SU-DHL-6 (cell line): ENCODE measurements around the gene FAM111A.

Experiments used
- H2AFZ ChIP-seq: fragments of 200-600 bp; sonication (generic); 2 replicates; pipeline ENCODE4 v1.6.1; 2014; ENCODE audit warnings: low read depth, mild to moderate bottlenecking, moderate library complexity, mixed read lengths, antibody characterized with exemption, low read length; ENCODE audit not compliant: severe bottlenecking
- H3F3A ChIP-seq: fragments of 200-600 bp; shearing (Covaris generic); 2 replicates; pipeline ENCODE4 v1.6.0; 2016; ENCODE audit warnings: antibody characterized with exemption, mild to moderate bottlenecking; ENCODE audit not compliant: insufficient read depth
- H3K27ac ChIP-seq: fragments of 200-600 bp; sonication (generic); 2 replicates; pipeline ENCODE4 v1.5.1; 2016; ENCODE audit warnings: low read depth, mild to moderate bottlenecking, low read length, moderate library complexity, mixed read lengths
- H3K27me3 ChIP-seq: fragments of 200-600 bp; sonication (generic), shearing (Covaris generic); 2 replicates; pipeline ENCODE4 v1.6.0; 2014; ENCODE audit warnings: mild to moderate bottlenecking, low read length
- H3K36me3 ChIP-seq: fragments of 200-600 bp; sonication (generic); 2 replicates; pipeline ENCODE4 v1.6.1; 2014; ENCODE audit warnings: mild to moderate bottlenecking, low read length, mixed read lengths
- H3K4me2 ChIP-seq: fragments of 300-600, 200-600 bp; shearing (Covaris generic), sonication (generic); 2 replicates; pipeline ENCODE4 v1.6.0; 2014; ENCODE audit warnings: low read length, low read depth, mild to moderate bottlenecking; ENCODE audit not compliant: poor library complexity, severe bottlenecking
- H3K4me3 ChIP-seq: fragments of 200-600 bp; sonication (generic); 2 replicates; pipeline ENCODE4 v1.5.1; 2014; ENCODE audit warnings: antibody characterized with exemption, low read length, mild to moderate bottlenecking, mixed read lengths; ENCODE audit not compliant: insufficient read depth, poor library complexity, severe bottlenecking
- H3K79me2 ChIP-seq: fragments of 200-600 bp; sonication (generic); 2 replicates; pipeline ENCODE4 v1.6.1; 2014; ENCODE audit warnings: mild to moderate bottlenecking, low read length, moderate library complexity; ENCODE audit not compliant: insufficient read depth
- H3K9ac ChIP-seq: fragments of 200-600 bp; sonication (generic); 2 replicates; pipeline ENCODE4 v1.7.0; 2014; ENCODE audit warnings: mild to moderate bottlenecking, low read length
- H3K9me2 ChIP-seq: fragments of 200-600 bp; sonication (generic); replicated peaks from 2 replicates; pipeline ENCODE4 v1.6.1; 2014; ENCODE audit warnings: low read length; ENCODE audit not compliant: insufficient read depth
- H3K9me3 ChIP-seq: fragments of 200-600 bp; sonication (generic); 2 replicates; pipeline ENCODE4 v1.6.1; 2014; ENCODE audit warnings: low read length, mixed read lengths; ENCODE audit not compliant: insufficient read depth
- H4K20me1 ChIP-seq: fragments of 200-600 bp; sonication (generic); 2 replicates; pipeline ENCODE4 v1.6.1; 2014; ENCODE audit warnings: low read depth, mild to moderate bottlenecking, antibody characterized with exemption, low read length, moderate library complexity, mixed read lengths
- EZH2phosphoT487 ChIP-seq: fragments of 200-600 bp; sonication (generic), shearing (Covaris generic); conservative IDR thresholded peaks from 2 replicates; pipeline ENCODE4 v1.6.1; 2018; ENCODE audit warnings: mild to moderate bottlenecking, antibody characterized with exemption, low read length, moderate library complexity, mixed read lengths
- TF ChIP-seq, protein P1 (sequence below): fragments of 200-600 bp; sonication (generic); IDR thresholded peaks from one replicate; pipeline ENCODE4 v1.5.1; 2017; ENCODE audit warnings: antibody characterized with exemption, mild to moderate bottlenecking, low read length, moderate library complexity; ENCODE audit not compliant: insufficient read depth, poor library complexity, severe bottlenecking

Gene FAM111A

DNA sequence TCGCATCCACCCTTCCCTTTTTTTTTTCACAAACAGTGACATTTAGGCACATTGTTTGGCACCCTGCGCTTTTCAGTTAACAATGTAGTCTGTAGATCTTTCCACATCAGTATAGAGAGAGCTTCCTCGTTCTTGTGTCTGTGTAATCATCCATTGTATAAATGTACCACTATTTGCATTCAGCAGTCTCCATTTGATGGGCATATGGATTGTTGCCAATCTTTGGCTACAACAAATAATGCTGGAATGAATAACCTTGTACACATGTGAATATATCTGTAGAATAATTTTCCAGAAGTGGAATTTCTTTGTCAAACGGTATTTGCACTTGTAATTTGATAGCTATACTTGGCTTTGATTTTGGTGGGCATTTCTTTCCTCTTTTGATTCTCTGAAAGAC is 52.9 kb downstream of the FAM111A start:
- Histone ChIP-seq H4K20me1 (no peaks in the 10 kb centered on the region), H3K4me2 (no peak overlapping the region), H3K27me3 (no peaks in the 10 kb centered on the region), H3F3A (no peaks in the 10 kb centered on the region), H3K27ac (no peak overlapping the region), H3K4me3 (no peak overlapping the region), H2AFZ (no peak overlapping the region), H3K79me2 (no peaks in the 10 kb centered on the region), H3K36me3 (peaks cover 7% of the 10 kb centered on the region; the same call in 1 of the 2 replicates), H3K9me3 (no peaks in the 10 kb centered on the region), H3K9ac (no peak overlapping the region), H3K9me2 (no peaks in the 10 kb centered on the region)
- TF ChIP-seq, protein P1, sequence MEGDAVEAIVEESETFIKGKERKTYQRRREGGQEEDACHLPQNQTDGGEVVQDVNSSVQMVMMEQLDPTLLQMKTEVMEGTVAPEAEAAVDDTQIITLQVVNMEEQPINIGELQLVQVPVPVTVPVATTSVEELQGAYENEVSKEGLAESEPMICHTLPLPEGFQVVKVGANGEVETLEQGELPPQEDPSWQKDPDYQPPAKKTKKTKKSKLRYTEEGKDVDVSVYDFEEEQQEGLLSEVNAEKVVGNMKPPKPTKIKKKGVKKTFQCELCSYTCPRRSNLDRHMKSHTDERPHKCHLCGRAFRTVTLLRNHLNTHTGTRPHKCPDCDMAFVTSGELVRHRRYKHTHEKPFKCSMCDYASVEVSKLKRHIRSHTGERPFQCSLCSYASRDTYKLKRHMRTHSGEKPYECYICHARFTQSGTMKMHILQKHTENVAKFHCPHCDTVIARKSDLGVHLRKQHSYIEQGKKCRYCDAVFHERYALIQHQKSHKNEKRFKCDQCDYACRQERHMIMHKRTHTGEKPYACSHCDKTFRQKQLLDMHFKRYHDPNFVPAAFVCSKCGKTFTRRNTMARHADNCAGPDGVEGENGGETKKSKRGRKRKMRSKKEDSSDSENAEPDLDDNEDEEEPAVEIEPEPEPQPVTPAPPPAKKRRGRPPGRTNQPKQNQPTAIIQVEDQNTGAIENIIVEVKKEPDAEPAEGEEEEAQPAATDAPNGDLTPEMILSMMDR = no peak
- no peak for TF ChIP-seq EZH2phosphoT487

DNA sequence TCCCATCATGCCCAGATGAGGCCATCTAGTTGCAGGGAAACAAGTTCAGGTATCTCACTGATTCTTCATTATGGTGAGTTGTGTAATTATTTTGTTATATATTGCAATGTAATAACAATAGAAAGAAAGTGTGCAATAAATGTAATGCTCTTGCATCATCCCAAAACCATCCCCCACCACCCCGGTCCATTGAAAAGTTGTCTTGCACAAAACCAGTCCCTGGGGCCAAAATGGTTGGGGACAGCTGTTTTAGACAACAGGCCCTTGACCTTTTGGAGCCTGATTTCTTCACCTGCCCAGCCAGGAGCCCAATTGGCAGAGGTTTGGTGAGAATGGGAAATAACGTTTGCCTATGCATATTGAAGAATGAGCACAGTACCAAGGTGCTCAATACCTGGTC is 54.1 kb downstream of the FAM111A start:
- H3K27ac ChIP-seq = no peak overlapping the region
- peaks cover 7% of the 10 kb centered on the region; the same call in 1 of the 2 replicates for H3K36me3 ChIP-seq
- no peak overlapping the region for H3K4me2 ChIP-seq

DNA sequence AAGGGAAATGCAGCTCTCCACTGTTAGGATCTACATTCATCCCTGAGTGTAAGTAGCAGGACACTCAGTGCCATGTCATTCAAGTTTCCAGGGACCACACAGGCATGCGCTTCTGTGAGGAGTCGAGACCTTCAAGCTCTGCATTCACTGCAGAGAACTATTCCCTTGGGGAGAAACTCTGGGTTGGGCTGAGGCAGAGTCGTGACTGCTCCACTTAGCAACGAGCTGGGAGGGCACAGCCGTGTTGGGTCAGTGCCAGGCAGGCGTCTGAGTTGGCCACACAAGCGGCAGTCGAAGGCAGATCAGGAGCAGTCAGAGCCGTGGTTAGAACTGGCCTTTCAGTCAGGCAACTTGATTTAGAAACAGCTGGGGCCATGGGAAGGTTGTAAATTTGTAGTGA is 55.3 kb downstream of the FAM111A start:
- Histone ChIP-seq H3K9me3 (no peaks in the 10 kb centered on the region), H3K79me2 (no peaks in the 10 kb centered on the region), H2AFZ (no peak overlapping the region), H3K27me3 (no peaks in the 10 kb centered on the region), H3K9me2 (no peaks in the 10 kb centered on the region), H3K36me3 (peaks cover 7% of the 10 kb centered on the region; the same call in 1 of the 2 replicates), H3K27ac (no peak overlapping the region), H4K20me1 (no peaks in the 10 kb centered on the region), H3K9ac (no peak overlapping the region), H3K4me3 (no peak overlapping the region), H3F3A (no peaks in the 10 kb centered on the region), H3K4me2 (no peak overlapping the region)
- TF ChIP-seq, protein P1 = no peak
- TF ChIP-seq EZH2phosphoT487 = no peak

More for the DNA sequence above, 54.1 kb downstream of the FAM111A start:
- Histone ChIP-seq H3K27me3 (no peaks in the 10 kb centered on the region), H4K20me1 (no peaks in the 10 kb centered on the region), H3K79me2 (no peaks in the 10 kb centered on the region), H3K9me2 (no peaks in the 10 kb centered on the region), H3K4me3 (no peak overlapping the region), H3K9me3 (no peaks in the 10 kb centered on the region), H3K9ac (no peak overlapping the region), H3F3A (no peaks in the 10 kb centered on the region), H2AFZ (no peak overlapping the region)
- TF ChIP-seq, protein P1 = no peak
- no peak for TF ChIP-seq EZH2phosphoT487

DNA sequence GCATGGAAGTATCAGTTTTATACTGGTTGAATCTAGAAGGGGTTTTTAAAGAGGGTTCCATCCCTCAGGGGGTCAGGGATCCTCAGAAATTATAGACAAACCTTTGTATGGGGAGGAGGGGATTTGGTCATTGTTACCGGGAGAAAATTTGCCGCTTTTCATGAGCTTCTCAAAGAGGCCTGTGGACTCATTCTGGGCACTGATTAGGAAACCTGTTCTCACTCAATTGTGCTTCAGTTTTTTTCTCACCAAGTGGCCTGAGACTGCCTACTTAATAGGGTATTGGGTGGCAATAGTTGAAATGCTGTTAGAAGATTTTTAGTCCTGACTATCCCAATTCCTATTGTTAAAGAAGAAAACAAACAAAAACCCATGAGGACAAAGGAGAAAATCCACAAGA is 56.1 kb downstream of the FAM111A start:
- Histone ChIP-seq H4K20me1 (no peaks in the 10 kb centered on the region), H3K4me2 (no peak overlapping the region), H3F3A (no peaks in the 10 kb centered on the region), H3K9me2 (no peaks in the 10 kb centered on the region), H3K36me3 (peaks cover 7% of the 10 kb centered on the region; the same call in 1 of the 2 replicates), H3K27ac (no peak overlapping the region), H3K79me2 (no peaks in the 10 kb centered on the region), H3K4me3 (no peak overlapping the region), H3K27me3 (no peaks in the 10 kb centered on the region), H3K9ac (no peak overlapping the region), H2AFZ (no peak overlapping the region), H3K9me3 (no peaks in the 10 kb centered on the region)
- TF ChIP-seq, protein P1 = no peak
